ENCODE results near the gene ADAMTS14.

The ADAMTS14 gene

GRCh38 chr10:70791386-70792039, 119.2 kb downstream of the ADAMTS14 start:
- DNase-seq = no peak

GRCh38 chr10:70795613-70796012, 123.3 kb downstream of the ADAMTS14 start:
- DNase-seq = no peak

GRCh38 chr10:70797840-70798239, 125.5 kb downstream of the ADAMTS14 start:
- no peak for DNase-seq

DNA sequence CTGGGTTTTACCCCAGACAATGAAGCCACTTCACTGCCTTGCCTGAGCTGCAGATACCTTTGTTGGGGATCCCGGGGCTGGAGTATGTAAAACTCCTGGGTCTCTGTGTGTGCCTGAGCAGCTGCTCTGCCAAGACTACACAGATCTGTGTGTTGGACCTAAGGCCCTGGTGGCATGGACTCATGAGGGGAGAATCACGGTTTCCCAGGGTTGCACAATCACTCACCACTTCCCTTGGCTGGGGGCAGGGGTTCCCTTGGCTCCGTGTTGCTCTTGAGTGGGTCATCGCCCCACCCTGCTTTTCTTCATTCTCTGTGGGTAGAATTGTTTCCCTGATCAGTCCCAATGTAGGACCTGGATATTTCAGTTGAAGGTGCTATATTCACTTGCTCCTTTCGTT, 126.8 kb downstream of the ADAMTS14 start:
- DNase-seq = no peak

- no peak for DNase-seq
Measured at GRCh38 chr10:70801854-70802253, 129.5 kb downstream of the ADAMTS14 start.

DNA sequence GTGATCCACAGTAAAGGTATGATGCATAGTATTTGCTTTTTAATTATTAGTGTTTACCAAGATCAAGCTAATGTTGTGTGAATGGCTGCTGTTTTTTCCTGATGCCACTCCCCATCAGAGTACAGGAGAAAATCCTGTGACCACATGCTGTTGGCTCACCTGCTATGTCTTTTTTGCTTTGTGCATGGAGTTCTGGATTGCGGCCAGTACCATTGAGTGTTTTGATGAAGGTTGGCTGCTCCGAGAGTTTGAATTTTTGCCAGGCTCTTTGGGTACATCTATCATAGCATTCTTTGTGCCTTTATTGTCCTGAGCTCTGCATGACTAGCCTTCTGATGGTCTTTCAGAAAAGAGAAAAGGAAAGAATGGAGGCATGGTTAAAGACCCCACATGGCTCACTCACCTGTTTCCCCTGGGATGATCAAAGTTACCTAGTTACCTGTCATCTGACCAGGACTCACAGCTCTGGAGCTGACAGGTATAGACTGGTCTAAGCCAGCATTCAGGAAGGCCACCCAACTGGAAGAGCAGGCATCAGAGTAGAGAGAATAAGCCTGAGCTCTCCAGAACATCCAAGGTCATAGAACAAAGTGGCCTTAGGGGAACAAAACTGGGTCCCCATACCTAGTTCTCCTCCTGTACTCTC, 131.6 kb downstream of the ADAMTS14 start:
- DNase-seq = no peak

DNA sequence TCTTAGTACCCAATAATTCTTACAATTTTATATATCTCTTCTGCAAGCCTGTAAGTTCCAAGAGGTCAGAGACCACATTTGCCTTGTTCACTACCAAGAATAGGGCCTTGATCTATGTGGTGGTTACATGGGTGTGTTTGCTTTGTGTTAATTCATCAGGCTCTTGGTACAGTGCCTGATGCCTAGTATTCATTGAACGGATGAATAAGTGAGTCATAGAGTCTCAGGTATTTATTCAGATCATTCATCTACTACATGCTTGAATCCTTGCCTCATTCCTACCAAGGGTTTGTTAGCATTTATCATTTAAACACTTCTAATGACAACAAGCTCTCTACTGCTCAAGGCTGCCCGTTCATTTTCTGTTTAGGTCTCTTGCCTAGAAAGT, 132.1 kb downstream of the ADAMTS14 start:
- no peak for DNase-seq

DNA sequence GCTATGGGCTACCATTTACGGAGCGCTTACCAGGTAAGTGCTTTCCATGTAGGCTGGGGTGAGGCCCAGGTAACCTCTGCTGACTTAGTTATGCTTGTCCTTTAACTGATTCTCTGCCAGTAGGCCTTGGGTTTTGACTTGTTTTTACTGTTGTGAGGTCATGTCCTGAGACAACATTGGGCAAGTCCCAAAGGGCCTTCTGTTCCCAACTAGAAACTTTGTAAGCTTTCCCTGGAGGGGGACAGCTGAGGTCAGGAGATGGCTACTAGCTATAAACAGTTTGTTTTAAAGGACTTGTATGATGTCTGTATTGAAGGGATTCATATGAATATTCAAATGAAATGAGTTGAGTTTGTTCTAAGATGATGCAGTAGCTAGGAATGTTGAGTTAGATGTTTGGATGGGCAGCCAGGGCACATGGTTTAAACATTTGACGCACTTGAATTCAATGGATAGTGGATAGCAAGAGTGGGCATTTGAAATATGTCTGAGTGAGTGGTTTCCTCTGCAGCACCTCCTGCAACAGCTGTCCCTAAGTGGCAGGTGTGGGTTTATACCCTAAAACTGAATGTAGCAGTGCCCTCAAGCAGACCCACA, 133.4 kb downstream of the ADAMTS14 start:
- DNase-seq = no peak

- no peak for DNase-seq
Measured at GRCh38 chr10:70806841-70807240, 134.5 kb downstream of the ADAMTS14 start.

DNA sequence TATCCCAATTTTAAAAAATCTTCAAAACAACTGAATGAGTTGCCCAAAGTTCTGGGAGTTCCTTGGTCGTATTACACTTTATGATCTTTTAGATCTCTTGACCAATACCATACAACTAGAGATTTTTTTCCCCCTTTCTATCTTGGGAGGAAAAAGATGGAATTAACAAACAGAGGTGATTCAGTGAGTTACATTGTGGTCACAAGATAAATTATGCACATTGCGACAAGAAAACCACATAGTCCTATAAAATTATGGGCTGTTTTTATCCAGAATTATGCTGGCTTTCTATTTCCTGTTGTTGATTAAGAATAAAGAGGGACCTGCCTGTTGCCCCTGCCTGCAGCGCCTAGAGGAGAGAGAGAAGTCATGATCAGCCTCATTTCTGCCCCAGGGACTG, 135.2 kb downstream of the ADAMTS14 start:
- DNase-seq = no peak

- no peak for DNase-seq
Measured at GRCh38 chr10:70809011-70809611, 136.8 kb downstream of the ADAMTS14 start.

- DNase-seq = no peak
Measured at GRCh38 chr10:70809726-70810125, 137.4 kb downstream of the ADAMTS14 start.

GRCh38 chr10:70810967-70811366, 138.7 kb downstream of the ADAMTS14 start:
- no peak for DNase-seq

GRCh38 chr10:70811881-70812280, 139.6 kb downstream of the ADAMTS14 start:
- no peak for DNase-seq

Data from activated CD8-positive, alpha-beta memory T cell treated with anti-CD3 and anti-CD28 coated beads, Interleukin-2, amount 50 U/mL, for 48 hours (primary cell).